Left renal cortex interstitium (tissue), 4 donors: ENCODE measurements around the gene GGCX. TPM values are rescaled to one million over a fixed set of nuclear protein-coding genes. Genes with fewer than 3 reads are reported as not detected.

ENCODE experiments used
- polyA plus RNA-seq, 4 donors: library from polyadenylated mRNA; unstranded; fragments of 120-200 nt; gene quantifications; one replicate each; pipeline ENCODE4 v1.2.1, GENCODE V29; 2013; ENCODE audit not compliant: insufficient read length in 4 of 4

Gene GGCX
- polyA plus RNA-seq, 4 donors: 42.1 to 48.1 (median 43.3) TPM

Other genes starting within 250 kb of the GGCX start
- 100 to 1,000 TPM; 113 to 136 (median 127) TPM for gene TGOLN2, start 233.5 kb downstream of the GGCX start, polyA plus RNA-seq
- 10 to 100 TPM; 17.5 to 27.8 (median 26.8) TPM for gene RETSAT, start 207.0 kb downstream of the GGCX start, polyA plus RNA-seq
- 10 to 100 TPM; 21.0 to 37.7 (median 30.0) TPM for gene ELMOD3, start 206.7 kb downstream of the GGCX start, polyA plus RNA-seq
- 100 to 1,000 TPM in 3 of 4 donors, 10 to 100 TPM in 1; 94.7 to 144 (median 133) TPM for gene CAPG, start 151.1 kb downstream of the GGCX start, polyA plus RNA-seq
- 1 to 10 TPM in 2 of 4 donors, under 1 TPM in 2; 0.56 to 1.4 (median 0.95) TPM for gene SH2D6, start 142.8 kb downstream of the GGCX start, polyA plus RNA-seq
- gene MAT2A, start 22.3 kb downstream of the GGCX start, polyA plus RNA-seq: 100 to 1,000 TPM; 277 to 434 (median 344) TPM
- gene VAMP8, start 16.1 kb upstream of the GGCX start, polyA plus RNA-seq: 10 to 100 TPM; 86.5 to 99.5 (median 91.1) TPM
- 10 to 100 TPM; 37.1 to 54.2 (median 45.7) TPM for gene VAMP5, start 22.9 kb upstream of the GGCX start, polyA plus RNA-seq
- gene RNF181, start 34.3 kb upstream of the GGCX start, polyA plus RNA-seq: 100 to 1,000 TPM; 127 to 154 (median 143) TPM
- 10 to 100 TPM; 33.7 to 43.0 (median 36.7) TPM for gene TMEM150A, start 41.2 kb upstream of the GGCX start, polyA plus RNA-seq
- gene C2orf68, start 50.6 kb upstream of the GGCX start, polyA plus RNA-seq: 10 to 100 TPM; 55.2 to 83.3 (median 69.6) TPM
- gene USP39, start 54.7 kb upstream of the GGCX start, polyA plus RNA-seq: 10 to 100 TPM; 61.8 to 72.5 (median 67.4) TPM
- gene SFTPB, start 106.7 kb upstream of the GGCX start, polyA plus RNA-seq: under 1 TPM; 0.09 to 0.61 (median 0.14) TPM
- gene GNLY, start 132.9 kb upstream of the GGCX start, polyA plus RNA-seq: under 1 TPM; 0.18 to 0.74 (median 0.61) TPM
- 10 to 100 TPM; 14.2 to 18.6 (median 16.7) TPM for gene ATOH8, start 192.5 kb upstream of the GGCX start, polyA plus RNA-seq